Lower lobe of right lung (tissue), 2 donors: Measurements from ENCODE around the gene SLC48A1. TPM values are rescaled to one million over a fixed set of nuclear protein-coding genes. Genes with fewer than 3 reads are reported as not detected.

ENCODE experiments used
- ATAC-seq, 2 donors: fragments of 200-7000 bp; cut with Tn5 transposase; one replicate each; pipeline ENCODE4 v1.9.1; 2020 to 2022; ENCODE audit warnings: mild to moderate bottlenecking in 2 of 2, moderate library complexity in 2 of 2
- DNase-seq: peaks from one replicate; pipeline ENCODE4 v3.0.0-alpha.2; 2020
- H3K27ac ChIP-seq: fragments of 200-600 bp; one replicate; pipeline ENCODE4 v1.8.0; 2022
- H3K27me3 ChIP-seq: fragments of 200-600 bp; one replicate; pipeline ENCODE4 v1.8.0; 2022; ENCODE audit warnings: low read depth
- H3K36me3 ChIP-seq: fragments of 200-600 bp; one replicate; pipeline ENCODE4 v1.8.0; 2022; ENCODE audit warnings: mild to moderate bottlenecking
- H3K4me1 ChIP-seq: fragments of 200-600 bp; one replicate; pipeline ENCODE4 v1.8.0; 2022
- H3K4me3 ChIP-seq: fragments of 200-600 bp; one replicate; pipeline ENCODE4 v1.8.0; 2022; ENCODE audit warnings: mild to moderate bottlenecking
- H3K9me3 ChIP-seq: fragments of 200-600 bp; one replicate; pipeline ENCODE4 v1.8.0; 2022
- intact Hi-C: fragments of 100-400 bp; cut with DNase I; formaldehyde crosslinking; loops from one replicate; pipeline ENCODE4 v1.11.0; 2022
- total RNA-seq: library from RNA; stranded (reverse); fragmentation: NEBNext Ultra II Directional; extraction: Animal tissue kit (Norgen Biotek cat#: 25700); gene quantifications from one replicate; pipeline ENCODE4 v1.2.1, GENCODE V29; 2021
- TF ChIP-seq, protein P1 (sequence below): fragments of 200-600 bp; IDR thresholded peaks from one replicate; pipeline ENCODE4 v1.8.0; 2022; ENCODE audit warnings: antibody characterized with exemption, mild to moderate bottlenecking
- donor health status: DM: no; HTN: yes; CAD: no; lungs with severe emphysema.

The SLC48A1 gene
- total RNA-seq, 1 donor from 2014 or later = 39.9 TPM

GRCh38 chr12:47783821-47784819, 11.1 kb downstream of the SLC48A1 start:
- TF ChIP-seq, protein P1, sequence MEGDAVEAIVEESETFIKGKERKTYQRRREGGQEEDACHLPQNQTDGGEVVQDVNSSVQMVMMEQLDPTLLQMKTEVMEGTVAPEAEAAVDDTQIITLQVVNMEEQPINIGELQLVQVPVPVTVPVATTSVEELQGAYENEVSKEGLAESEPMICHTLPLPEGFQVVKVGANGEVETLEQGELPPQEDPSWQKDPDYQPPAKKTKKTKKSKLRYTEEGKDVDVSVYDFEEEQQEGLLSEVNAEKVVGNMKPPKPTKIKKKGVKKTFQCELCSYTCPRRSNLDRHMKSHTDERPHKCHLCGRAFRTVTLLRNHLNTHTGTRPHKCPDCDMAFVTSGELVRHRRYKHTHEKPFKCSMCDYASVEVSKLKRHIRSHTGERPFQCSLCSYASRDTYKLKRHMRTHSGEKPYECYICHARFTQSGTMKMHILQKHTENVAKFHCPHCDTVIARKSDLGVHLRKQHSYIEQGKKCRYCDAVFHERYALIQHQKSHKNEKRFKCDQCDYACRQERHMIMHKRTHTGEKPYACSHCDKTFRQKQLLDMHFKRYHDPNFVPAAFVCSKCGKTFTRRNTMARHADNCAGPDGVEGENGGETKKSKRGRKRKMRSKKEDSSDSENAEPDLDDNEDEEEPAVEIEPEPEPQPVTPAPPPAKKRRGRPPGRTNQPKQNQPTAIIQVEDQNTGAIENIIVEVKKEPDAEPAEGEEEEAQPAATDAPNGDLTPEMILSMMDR = no peak
- DNase-seq = peak; percentile 35
- Histone ChIP-seq H3K27ac (no peak overlapping the region), H3K27me3 (no peaks in the 10 kb centered on the region), H3K9me3 (no peaks in the 10 kb centered on the region), H3K4me1 (peaks cover 5% of the 10 kb centered on the region), H3K4me3 (no peak overlapping the region), H3K36me3 (peaks cover 76% of the 10 kb centered on the region)
- ATAC-seq = no peak
- intact Hi-C loops = no loop called here

GRCh38 chr12:47785036-47785886, 12.2 kb downstream of the SLC48A1 start:
- no peaks in the 10 kb centered on the region for H3K4me1 ChIP-seq
- peaks cover 87% of the 10 kb centered on the region for H3K36me3 ChIP-seq
- H3K9me3 ChIP-seq = no peaks in the 10 kb centered on the region
- H3K4me3 ChIP-seq = no peak overlapping the region
- TF ChIP-seq, protein P1 = no peak
- no peak overlapping the region for H3K27ac ChIP-seq
- intact Hi-C loops = no loop called here
- DNase-seq (no peak), ATAC-seq (no peak)
- no peaks in the 10 kb centered on the region for H3K27me3 ChIP-seq

DNA sequence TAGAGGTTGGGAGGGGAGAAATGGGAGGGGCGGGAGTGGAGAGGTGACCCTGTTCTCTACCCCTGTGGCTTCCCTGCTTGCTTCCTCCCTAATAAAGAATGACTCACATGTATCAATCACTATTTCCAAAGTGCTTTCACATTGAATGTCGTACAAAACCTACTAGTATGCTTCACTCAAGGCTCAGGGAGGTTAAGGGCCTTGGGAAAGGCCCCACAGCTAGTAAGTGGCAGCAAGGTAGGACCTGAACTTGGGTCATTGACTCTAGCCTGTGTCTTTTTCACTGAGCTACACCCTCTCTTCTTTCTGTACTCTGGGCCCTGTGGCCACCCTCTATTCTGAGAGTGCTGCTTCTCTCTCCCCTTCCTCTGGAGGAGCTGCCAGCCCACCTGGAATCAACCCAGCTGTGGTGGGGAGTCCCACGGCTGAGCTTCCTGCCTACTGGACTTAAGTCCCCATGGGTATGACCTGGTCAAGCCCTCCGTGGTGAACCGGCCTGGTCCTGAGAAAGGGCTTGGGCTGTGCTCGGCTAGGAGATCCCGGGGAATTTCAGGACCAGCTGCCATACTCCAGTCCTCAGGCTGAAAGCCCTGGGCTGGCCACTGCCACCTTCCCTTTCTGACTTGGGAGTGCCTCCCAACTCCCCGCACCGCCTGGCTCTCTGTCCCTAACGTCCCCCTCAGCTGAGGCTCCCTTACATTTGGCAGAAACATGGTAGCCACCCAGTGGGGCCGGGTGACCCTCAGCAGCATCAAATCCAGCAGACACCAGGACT, 13.0 kb downstream of the SLC48A1 start:
- Histone ChIP-seq H3K9me3 (no peaks in the 10 kb centered on the region), H3K27me3 (no peaks in the 10 kb centered on the region), H3K4me1 (no peaks in the 10 kb centered on the region), H3K27ac (peak overlapping the region; percentile 24), H3K4me3 (no peak overlapping the region), H3K36me3 (peaks cover 96% of the 10 kb centered on the region)
- DNase-seq = peak; percentile 37
- ATAC-seq = no peak
- intact Hi-C loops = no loop called here
- TF ChIP-seq, protein P1 = no peak

GRCh38 chr12:47786662-47787280, 13.7 kb downstream of the SLC48A1 start:
- DNase-seq (peak; percentile 28), ATAC-seq (no peak)
- Histone ChIP-seq H3K4me1 (no peaks in the 10 kb centered on the region), H3K4me3 (no peak overlapping the region), H3K9me3 (no peaks in the 10 kb centered on the region), H3K27me3 (no peaks in the 10 kb centered on the region), H3K36me3 (peaks cover 100% of the 10 kb centered on the region), H3K27ac (no peak overlapping the region)
- TF ChIP-seq, protein P1 = no peak
- intact Hi-C loops = no loop called here
